Raji (cell line): ENCODE data around the gene DBX1.

Source experiments
- POLR2A ChIP-seq: IDR thresholded peaks from 2 replicates; pipeline ENCODE4 v1.6.1; 2011; ENCODE audit warnings: low read depth, low read length, control low read depth; ENCODE audit not compliant: insufficient read depth

Gene DBX1

GRCh38 chr11:20134991-20135736 is 25.1 kb downstream of the DBX1 start:
- no peak for TF ChIP-seq POLR2A

- no peak for TF ChIP-seq POLR2A
These were observed 27.6 kb downstream of the DBX1 start for GRCh38 chr11:20132667-20133039.

GRCh38 chr11:20131788-20132666 is 28.2 kb downstream of the DBX1 start:
- TF ChIP-seq POLR2A, result no peak

GRCh38 chr11:20129665-20130064 is 30.6 kb downstream of the DBX1 start:
- no peak for TF ChIP-seq POLR2A

GRCh38 chr11:20127671-20128527 is 32.4 kb downstream of the DBX1 start:
- no peak for TF ChIP-seq POLR2A

- no peak for TF ChIP-seq POLR2A
These were observed 33.6 kb downstream of the DBX1 start for GRCh38 chr11:20126724-20127123.

GRCh38 chr11:20125927-20126326 is 34.3 kb downstream of the DBX1 start:
- TF ChIP-seq POLR2A, result no peak

GRCh38 chr11:20122131-20122530 is 38.1 kb downstream of the DBX1 start:
- no peak for TF ChIP-seq POLR2A

- TF ChIP-seq POLR2A, result no peak
These were observed 39.9 kb downstream of the DBX1 start for GRCh38 chr11:20120134-20120925.

- TF ChIP-seq POLR2A, result no peak
These were observed 41.0 kb downstream of the DBX1 start for GRCh38 chr11:20119315-20119714.

GRCh38 chr11:20118209-20118608 is 42.1 kb downstream of the DBX1 start:
- TF ChIP-seq POLR2A, result no peak

- no peak for TF ChIP-seq POLR2A
These were observed 43.0 kb downstream of the DBX1 start for GRCh38 chr11:20117291-20117690.

- TF ChIP-seq POLR2A, result no peak
These were observed 43.5 kb downstream of the DBX1 start for GRCh38 chr11:20116825-20117224.

- TF ChIP-seq POLR2A, result no peak
These were observed 45.7 kb downstream of the DBX1 start for GRCh38 chr11:20114588-20114987.

- TF ChIP-seq POLR2A, result no peak
These were observed 47.2 kb downstream of the DBX1 start for GRCh38 chr11:20113149-20113438.
